Measurements from ENCODE around the gene RPL35. TPM values are rescaled to one million over a fixed set of nuclear protein-coding genes. Genes with fewer than 3 reads are reported as not detected.
A peak's percentile ranks its signal among the peaks of the same experiment; 100 is the strongest.

The RPL35 gene
- total and polyA plus RNA-seq, 2 of the 8 experiments (the other 6 are each of a cell fraction or from before 2014, with no cell fraction given) = 1,831 to 2,448 TPM

GRCh38 chr9:124868511-124869465 lies 7.0 kb upstream of the RPL35 start (continued):
- TF ChIP-seq TEAD4 (IDR thresholded peaks at IDR 0.05; ENCODE audit: low read depth, low read length) (peak; percentile 7; the same call in 1 of the 2 replicates), ATF3 (IDR thresholded peaks at IDR 0.05; ENCODE audit: insufficient read depth, low read depth, low read length) (no peak), SRF (IDR thresholded peaks at IDR 0.05; ENCODE audit: low read depth, low read length) (no peak), E2F6 (IDR thresholded peaks at IDR 0.05) (peak; percentile 73; the same call in 1 of the 2 replicates), RNF2 (IDR thresholded peaks at IDR 0.05; ENCODE audit: borderline replicate concordance, low read depth, low read length, missing control alignments, poor library complexity, severe bottlenecking) (no peak), FOSL1 (IDR thresholded peaks at IDR 0.05; ENCODE audit: insufficient read depth, low read depth, low read length) (no peak), HDAC6 (IDR thresholded peaks at IDR 0.05; ENCODE audit: low read depth, low read length) (no peak), MAFK (IDR thresholded peaks at IDR 0.05; ENCODE audit: low read depth, low read length) (no peak), JUND (IDR thresholded peaks at IDR 0.05; ENCODE audit: low read length) (no peak), POLR2A (IDR thresholded peaks at IDR 0.05; ENCODE audit: control extremely low read depth in 1 of 2, low read depth in 2 of 2, low read length in 2 of 2) (peak; percentile 63 to 76), HDAC2 (IDR thresholded peaks at IDR 0.05; ENCODE audit: borderline replicate concordance in 1 of 2, low read depth in 2 of 2, low read length in 2 of 2) (peak in 1 of 2 experiments; percentile 30; a peak in 2 of 4 replicates), SIX5 (IDR thresholded peaks at IDR 0.05; ENCODE audit: low read depth, low read length) (no peak), KDM4A (IDR thresholded peaks at IDR 0.05; ENCODE audit: low read depth, low read length, severe bottlenecking) (peak; percentile 72), SP1 (IDR thresholded peaks at IDR 0.05; ENCODE audit: low read depth, low read length) (peak; percentile 50; the same call in 1 of the 2 replicates), JUN (IDR thresholded peaks at IDR 0.05; ENCODE audit: low read depth, low read length) (no peak), NANOG (IDR thresholded peaks at IDR 0.05; ENCODE audit: insufficient read depth, low read depth, low read length, poor library complexity, severe bottlenecking) (no peak), SP2 (IDR thresholded peaks at IDR 0.05; ENCODE audit: low read length) (no peak), CTCF (IDR thresholded peaks at IDR 0.05; ENCODE audit: control extremely low read depth in 1 of 3, insufficient read depth in 1 of 3, low read depth in 1 of 3, low read length in 3 of 3) (peak in 2 of 3 experiments; percentile 58 to 62; a peak in 2 of 4 replicates), BRCA1 (IDR thresholded peaks at IDR 0.05; ENCODE audit: low read depth, low read length) (no peak)
